GM20431 (cell line): ENCODE measurements around the gene C22orf42.
"Not testable (repeated sequence)": the region's sequence is repeated elsewhere in the genome, so short reads cannot be mapped to it uniquely, and the experiment has no call there.

Experiments used
- in situ Hi-C: fragments of 300-500 bp; cut with MseI, MboI; formaldehyde crosslinking; loops from one replicate; pipeline ENCODE4 v1.15.0; 2020; ENCODE audit warnings: low sequenced_read_pairs; ENCODE audit not compliant: unreplicated experiment

C22orf42 gene

DNA sequence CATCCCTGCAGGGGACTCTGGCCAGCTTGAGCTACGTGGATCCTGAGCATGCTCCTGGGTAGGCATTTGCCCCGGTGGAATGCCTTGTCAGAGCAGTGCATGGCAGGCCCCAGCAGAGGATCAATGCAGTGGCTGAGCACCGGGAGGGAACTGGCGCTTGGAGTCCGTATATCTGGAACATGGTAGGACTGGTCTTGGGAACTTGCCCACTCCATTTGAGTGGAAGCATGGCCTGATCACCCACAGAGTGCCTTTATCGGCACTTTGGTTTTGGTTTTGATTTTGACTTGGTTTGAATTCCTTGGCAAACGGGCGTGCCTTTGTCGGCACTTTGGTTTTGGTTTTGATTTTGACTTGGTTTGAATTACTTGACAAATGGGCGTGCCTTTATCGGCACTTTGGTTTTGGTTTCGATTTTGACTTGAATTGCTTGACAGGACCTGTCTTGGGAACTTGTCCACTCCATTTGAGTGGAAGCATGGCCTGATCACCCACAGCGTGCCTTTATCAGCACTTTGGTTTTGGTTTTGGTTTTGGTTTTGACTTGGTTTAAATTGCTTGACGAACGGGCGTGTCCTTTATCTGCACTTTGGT, 21.3 kb downstream of the C22orf42 start:
- in situ Hi-C loops, result not testable (repeated sequence)

DNA sequence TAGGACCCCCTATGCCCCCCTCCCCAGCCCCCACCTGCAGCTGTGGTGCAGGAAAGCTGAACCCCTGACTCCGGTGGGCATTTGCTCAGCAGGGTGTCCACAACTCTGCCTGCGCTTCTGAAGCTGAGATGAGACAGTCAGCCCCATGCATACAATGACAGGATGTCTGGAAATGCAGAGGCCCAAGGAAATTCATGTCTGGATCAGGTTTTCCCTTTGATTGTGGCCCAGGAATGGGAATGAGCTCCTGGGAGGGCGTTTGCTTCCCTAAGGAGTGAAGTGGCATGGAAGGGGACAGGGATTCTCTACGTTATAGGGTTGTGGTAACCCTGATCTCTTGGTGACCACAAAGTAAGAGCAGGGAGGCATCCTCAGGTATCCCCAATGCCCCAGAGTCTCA, 22.2 kb downstream of the C22orf42 start:
- in situ Hi-C loops, result not testable (repeated sequence)

DNA sequence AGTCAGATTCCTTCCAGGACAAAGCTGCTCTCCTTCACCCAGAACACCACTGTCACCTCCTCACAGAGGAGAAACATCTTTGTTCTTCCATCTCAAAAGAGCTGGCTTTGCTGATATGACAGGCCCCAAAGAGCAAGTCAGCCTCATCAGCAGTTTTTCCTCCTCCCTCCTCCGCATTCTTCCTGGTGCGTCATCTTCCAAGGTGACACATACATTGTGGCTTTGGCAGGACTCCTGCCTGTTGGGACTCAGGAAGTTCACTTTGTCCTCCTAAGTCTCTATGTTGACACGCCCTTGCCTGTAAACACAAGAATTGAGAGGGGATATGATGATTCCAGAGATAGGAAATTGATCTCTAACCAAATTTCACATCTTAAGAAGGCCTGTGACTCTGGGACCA, 23.1 kb downstream of the C22orf42 start:
- in situ Hi-C loops, result not testable (repeated sequence)

DNA sequence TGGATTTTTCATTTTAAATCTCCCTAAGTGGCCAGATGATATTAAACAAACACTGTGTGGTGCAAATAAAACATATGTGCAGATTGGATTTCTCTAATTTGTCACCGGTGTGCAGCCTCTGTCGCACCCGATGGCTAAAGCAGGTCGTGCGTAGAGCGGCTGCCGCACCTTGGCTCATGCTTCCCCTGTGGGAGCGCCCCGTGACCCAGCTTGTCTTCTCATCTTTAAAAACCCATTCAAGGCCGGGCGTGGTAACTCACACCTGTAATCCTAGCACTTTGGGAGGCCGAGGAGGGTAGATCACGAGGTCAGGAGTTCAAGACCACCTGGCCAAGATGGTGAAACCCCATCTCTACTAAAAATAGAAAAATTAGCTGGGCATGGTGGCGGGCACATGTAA, 24.3 kb downstream of the C22orf42 start:
- in situ Hi-C loops, result not testable (repeated sequence)

DNA sequence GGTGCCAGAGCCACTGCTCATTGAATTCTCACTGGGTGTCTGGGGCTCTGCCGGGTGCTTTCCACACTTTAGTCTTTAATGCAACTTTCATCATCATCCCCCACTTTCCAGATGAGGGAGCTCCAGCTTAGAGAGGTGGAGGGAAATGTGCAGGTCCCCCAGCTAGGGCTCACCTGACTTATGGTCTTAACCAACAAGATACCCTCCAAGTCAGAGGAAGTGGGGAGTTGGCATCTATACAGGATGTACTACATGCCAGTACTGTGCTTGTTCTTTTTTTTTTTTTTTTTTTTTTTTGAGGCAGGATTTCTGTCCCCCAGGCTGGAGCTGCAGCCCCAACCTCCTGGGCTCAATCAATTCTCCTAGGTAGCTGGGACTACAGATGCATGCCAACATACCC, 26.3 kb downstream of the C22orf42 start:
- in situ Hi-C loops, result no loop called here

DNA sequence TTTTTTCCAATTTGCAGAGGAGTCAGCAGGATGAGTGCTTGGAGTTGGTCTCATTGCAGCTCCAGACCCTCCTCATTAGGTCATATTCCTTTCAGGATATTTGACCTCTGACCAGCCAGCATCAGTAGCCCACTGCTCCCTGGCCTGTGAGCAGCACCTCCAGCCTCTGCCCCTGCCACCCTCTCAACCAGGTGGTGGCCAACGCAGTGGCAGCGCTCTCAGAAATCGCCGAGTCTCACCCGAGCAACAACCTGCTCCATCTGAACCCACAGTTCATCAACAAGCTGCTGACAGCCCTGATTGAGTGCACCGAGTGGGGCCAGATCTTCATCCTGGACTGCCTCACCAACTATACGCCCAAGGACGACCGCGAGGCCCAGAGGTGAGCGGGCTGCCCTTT, 27.0 kb downstream of the C22orf42 start:
- in situ Hi-C loops, result no loop called here

DNA sequence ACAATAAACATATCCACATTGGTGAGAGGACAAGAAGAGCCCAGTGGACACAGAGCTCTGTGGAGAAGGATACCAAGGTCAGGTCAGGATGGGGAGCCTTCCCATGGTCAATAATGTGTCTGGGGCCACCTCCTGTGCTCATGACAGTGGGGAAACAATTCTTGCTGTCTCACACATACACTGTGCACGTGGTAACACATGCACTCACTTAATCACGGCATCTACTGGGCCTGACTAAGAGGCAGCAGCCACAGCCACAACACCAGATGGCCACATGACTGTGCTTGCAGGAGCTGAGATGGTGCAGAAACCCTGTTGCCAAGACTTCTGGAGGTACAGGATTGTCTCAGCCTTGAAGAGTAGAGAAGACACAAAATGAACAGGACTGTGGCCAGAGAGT, 28.6 kb downstream of the C22orf42 start:
- in situ Hi-C loops, result no loop called here

GRCh38 chr22:32127904-32128303, 31.2 kb downstream of the C22orf42 start:
- in situ Hi-C loops, result no loop called here

GRCh38 chr22:32123657-32124056, 35.4 kb downstream of the C22orf42 start:
- in situ Hi-C loops, result no loop called here

DNA sequence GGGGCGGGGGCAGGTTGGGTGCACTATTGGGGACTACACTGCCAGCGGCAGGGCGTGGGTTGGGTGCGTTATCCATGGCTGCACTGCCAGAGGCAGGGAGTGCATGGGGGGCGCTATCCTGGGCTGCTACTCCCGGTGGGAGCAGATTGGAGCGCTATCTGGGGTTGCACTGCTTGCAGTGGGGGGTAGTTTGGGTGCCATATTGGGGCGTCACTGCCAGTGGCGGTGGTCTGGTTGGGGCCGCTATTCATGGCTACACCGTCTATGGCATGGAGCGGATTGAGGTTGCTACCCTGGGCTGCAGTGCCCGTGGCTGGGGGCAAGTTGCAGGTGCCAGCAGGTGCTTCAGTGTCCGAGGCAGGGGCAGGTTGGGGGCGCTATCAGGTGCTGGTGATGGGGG, 36.2 kb downstream of the C22orf42 start:
- in situ Hi-C loops, result no loop called here

DNA sequence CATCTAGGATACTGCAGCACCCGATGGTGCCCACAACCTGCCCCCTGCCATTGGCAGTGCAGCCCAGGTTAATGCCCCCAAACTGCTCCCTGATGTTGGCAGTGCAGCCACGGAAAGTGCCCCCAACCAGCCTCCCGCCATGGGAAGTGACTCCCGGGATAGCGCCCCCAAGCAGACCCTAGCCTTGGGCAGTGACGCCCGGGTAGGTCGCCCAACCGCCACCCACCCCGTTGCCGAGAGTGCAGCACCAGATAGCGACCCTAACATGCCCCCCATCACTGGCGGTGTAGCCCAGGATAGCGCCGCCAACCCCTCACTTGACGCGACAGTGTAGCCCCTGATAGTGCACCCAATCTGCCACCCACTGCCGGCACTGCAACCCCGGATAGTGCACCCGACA, 38.5 kb downstream of the C22orf42 start:
- in situ Hi-C loops, result no loop called here

- in situ Hi-C loops, result no loop called here
Observed at GRCh38 chr22:32119568-32120235, 39.4 kb downstream of the C22orf42 start.

- in situ Hi-C loops, result no loop called here
Observed at GRCh38 chr22:32112380-32112779, 46.7 kb downstream of the C22orf42 start.

DNA sequence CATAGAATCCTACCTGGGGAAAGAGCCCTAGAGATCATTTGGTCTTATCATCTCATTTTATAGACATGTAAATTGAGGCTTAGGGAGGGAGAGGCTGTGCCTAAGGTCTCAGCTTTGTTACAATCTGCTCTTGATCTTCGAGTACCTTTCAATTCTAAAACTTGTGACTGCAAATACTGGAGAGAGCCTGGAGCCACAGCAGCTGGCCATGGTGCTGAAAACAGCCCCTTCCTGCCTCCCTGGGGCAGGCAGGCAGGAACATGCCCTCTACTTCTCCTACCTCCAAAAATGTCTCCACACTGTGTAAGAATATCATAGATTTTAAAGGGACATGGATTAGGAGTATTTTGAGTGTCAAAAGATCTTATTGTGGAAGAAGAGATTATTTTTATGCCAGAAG, 52.2 kb downstream of the C22orf42 start:
- in situ Hi-C loops, result no loop called here

- in situ Hi-C loops, result no loop called here
Observed at GRCh38 chr22:32103658-32104315, 55.3 kb downstream of the C22orf42 start.

DNA sequence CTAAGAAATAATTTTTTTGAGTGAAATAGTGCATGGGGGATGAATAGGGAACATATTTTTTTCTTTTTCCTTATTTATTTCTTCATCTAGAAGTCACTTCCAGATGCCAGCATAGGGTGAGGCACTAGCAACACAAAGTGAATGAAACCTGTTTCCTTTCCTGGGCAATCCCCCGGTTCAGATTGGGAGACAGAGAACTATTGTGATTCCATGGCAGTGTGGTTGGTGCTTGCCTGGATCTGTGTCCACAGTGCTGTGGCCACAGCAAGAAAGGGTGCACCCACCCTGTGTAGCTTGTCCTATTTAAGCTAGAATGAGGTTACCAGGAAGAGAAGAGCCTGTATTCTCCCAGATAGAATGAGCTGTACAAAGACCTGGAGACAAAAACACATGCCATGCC, 58.4 kb downstream of the C22orf42 start:
- in situ Hi-C loops, result no loop called here
